OCI-LY1 (cell line): Measurements from ENCODE around the gene NOTCH2.
"Not testable (repeated sequence)": the region's sequence is repeated elsewhere in the genome, so short reads cannot be mapped to it uniquely, and the experiment has no call there.

Source experiments
- H2AFZ ChIP-seq: fragments of 200-600 bp; sonication (generic), shearing (Covaris generic); 2 replicates; pipeline ENCODE4 v1.6.0; 2014; ENCODE audit warnings: antibody characterized with exemption, mild to moderate bottlenecking, low read length
- H3F3A ChIP-seq: fragments of 200-600 bp; sonication (generic), shearing (Covaris generic); 2 replicates; pipeline ENCODE4 v1.6.0; 2014; ENCODE audit warnings: mild to moderate bottlenecking, antibody characterized with exemption, low read length, moderate library complexity; ENCODE audit not compliant: insufficient read depth
- H3K27ac ChIP-seq: fragments of 200-600 bp; sonication (generic); 2 replicates; pipeline ENCODE4 v1.5.1; 2014; ENCODE audit warnings: low read length, mixed run types, mild to moderate bottlenecking, low read depth; ENCODE audit not compliant: poor library complexity, severe bottlenecking
- H3K27me3 ChIP-seq: fragments of 200-600 bp; sonication (generic); 2 replicates; pipeline ENCODE4 v1.6.0; 2014; ENCODE audit warnings: antibody characterized with exemption, mild to moderate bottlenecking, low read length, moderate library complexity; ENCODE audit not compliant: insufficient read depth
- H3K36me3 ChIP-seq: fragments of 200-600 bp; sonication (generic); 2 replicates; pipeline ENCODE4 v1.6.1; 2014; ENCODE audit warnings: mild to moderate bottlenecking, antibody characterized with exemption, low read length, moderate library complexity, mixed read lengths; ENCODE audit not compliant: insufficient read depth
- H3K4me1 ChIP-seq: fragments of 200-600 bp; sonication (generic); 2 replicates; pipeline ENCODE4 v1.5.1; 2014; ENCODE audit warnings: mild to moderate bottlenecking, low read length, moderate library complexity; ENCODE audit not compliant: insufficient read depth, severe bottlenecking
- H3K4me2 ChIP-seq: fragments of 200-600 bp; sonication (generic), shearing (Covaris generic); 2 replicates; pipeline ENCODE4 v1.6.1; 2014; ENCODE audit warnings: low read length
- H3K4me3 ChIP-seq: fragments of 200-600 bp; sonication (generic); 2 replicates; pipeline ENCODE4 v1.5.1; 2014; ENCODE audit warnings: low read length, low read depth, mild to moderate bottlenecking, mixed read lengths; ENCODE audit not compliant: poor library complexity, severe bottlenecking
- H3K79me2 ChIP-seq: fragments of 200-600 bp; shearing (Covaris generic); 2 replicates; pipeline ENCODE4 v1.6.1; 2016; ENCODE audit warnings: mixed run types, low read length, mixed read lengths; ENCODE audit not compliant: insufficient read depth
- H3K9ac ChIP-seq: fragments of 200-600 bp; sonication (generic), shearing (Covaris generic); 2 replicates; pipeline ENCODE4 v1.6.1; 2014; ENCODE audit warnings: mild to moderate bottlenecking, low read length, mixed read lengths
- H3K9me2 ChIP-seq: fragments of 200-600 bp; sonication (generic), shearing (Covaris generic); 2 replicates; pipeline ENCODE4 v1.6.1; 2014; ENCODE audit warnings: low read depth, mild to moderate bottlenecking, low read length, mixed read lengths
- H3K9me3 ChIP-seq: fragments of 200-600 bp; shearing (Covaris generic); 2 replicates; pipeline ENCODE4 v1.6.1; 2014; ENCODE audit warnings: low read length, mixed read lengths
- H4K20me1 ChIP-seq: fragments of 200-600 bp; sonication (generic), shearing (Covaris generic); 2 replicates; pipeline ENCODE4 v1.6.0; 2016; ENCODE audit warnings: mild to moderate bottlenecking, low read length; ENCODE audit not compliant: insufficient read depth

The NOTCH2 gene

GRCh38 chr1:120096981-120097545 lies 27.6 kb upstream of the NOTCH2 start:
- not testable (repeated sequence) for H2AFZ ChIP-seq, H3K27me3 ChIP-seq, H3K9me2 ChIP-seq, H3F3A ChIP-seq, H3K4me3 ChIP-seq, H3K79me2 ChIP-seq, H4K20me1 ChIP-seq, H3K36me3 ChIP-seq, H3K9ac ChIP-seq, H3K4me2 ChIP-seq, H3K9me3 ChIP-seq, H3K27ac ChIP-seq
- peaks cover 18% of the 10 kb centered on the region for H3K4me1 ChIP-seq

GRCh38 chr1:120093548-120094181 lies 24.2 kb upstream of the NOTCH2 start:
- not testable (repeated sequence) for H3K36me3 ChIP-seq, H2AFZ ChIP-seq, H3K27ac ChIP-seq, H3K79me2 ChIP-seq, H3K4me3 ChIP-seq, H3K9ac ChIP-seq, H3K9me3 ChIP-seq, H3K9me2 ChIP-seq, H3K4me2 ChIP-seq, H3F3A ChIP-seq, H4K20me1 ChIP-seq, H3K27me3 ChIP-seq
- peaks cover 10% of the 10 kb centered on the region for H3K4me1 ChIP-seq

GRCh38 chr1:120092232-120093218 lies 23.1 kb upstream of the NOTCH2 start:
- peak overlapping the region; percentile 64 for H3K27ac ChIP-seq
- not testable (repeated sequence) for H3K9ac ChIP-seq, H3F3A ChIP-seq, H3K4me3 ChIP-seq, H2AFZ ChIP-seq, H3K79me2 ChIP-seq, H3K4me2 ChIP-seq, H3K9me3 ChIP-seq, H3K4me1 ChIP-seq, H4K20me1 ChIP-seq, H3K9me2 ChIP-seq, H3K36me3 ChIP-seq, H3K27me3 ChIP-seq

DNA sequence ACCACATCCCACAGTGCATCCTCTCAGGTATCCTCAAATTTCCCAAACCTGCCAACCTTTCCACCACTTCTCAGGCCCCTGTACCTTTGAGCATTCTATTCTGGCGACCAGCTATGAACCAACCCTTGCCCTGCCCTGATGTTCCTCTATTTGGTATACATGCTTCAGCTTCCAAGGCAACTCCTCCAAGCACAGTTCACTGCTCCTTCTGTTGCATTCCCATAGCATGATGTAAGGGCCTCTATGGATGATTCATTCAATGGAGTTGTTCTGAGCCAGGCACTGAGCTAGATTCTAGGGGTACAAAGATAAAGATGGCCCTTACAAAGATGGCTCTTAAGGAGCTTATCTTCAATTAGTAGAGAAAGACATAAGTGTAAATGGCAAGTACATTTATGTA lies 21.4 kb upstream of the NOTCH2 start:
- H3K4me1 ChIP-seq, H3K9me2 ChIP-seq, H3K27me3 ChIP-seq, H2AFZ ChIP-seq, H3K9me3 ChIP-seq, H3K27ac ChIP-seq, H3F3A ChIP-seq, H3K4me3 ChIP-seq, H3K79me2 ChIP-seq, H3K4me2 ChIP-seq, H4K20me1 ChIP-seq, H3K9ac ChIP-seq, H3K36me3 ChIP-seq: not testable (repeated sequence)

DNA sequence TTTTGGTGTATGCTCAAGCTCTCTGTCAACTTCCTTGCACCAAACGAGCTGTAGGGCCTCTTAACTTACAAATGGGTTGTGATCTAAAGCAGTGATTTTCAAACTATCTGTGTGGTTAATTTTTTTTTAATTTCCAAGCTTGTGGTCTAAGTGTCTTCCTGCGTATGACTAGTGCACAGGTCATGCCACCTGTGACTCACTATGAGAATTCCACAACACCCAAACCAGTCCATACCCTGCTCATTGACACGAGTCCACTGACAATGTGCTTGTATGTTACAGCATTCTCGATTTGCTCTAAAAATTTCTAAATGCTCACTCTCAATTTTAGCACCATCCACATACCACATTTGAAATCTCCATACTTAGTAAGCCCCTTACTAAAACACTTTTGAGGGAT lies 18.5 kb upstream of the NOTCH2 start:
- H2AFZ ChIP-seq, H3K79me2 ChIP-seq, H3K4me2 ChIP-seq, H4K20me1 ChIP-seq, H3K9me2 ChIP-seq, H3K4me3 ChIP-seq, H3K36me3 ChIP-seq, H3K27me3 ChIP-seq, H3K9ac ChIP-seq, H3K27ac ChIP-seq, H3K4me1 ChIP-seq, H3F3A ChIP-seq, H3K9me3 ChIP-seq: not testable (repeated sequence)

DNA sequence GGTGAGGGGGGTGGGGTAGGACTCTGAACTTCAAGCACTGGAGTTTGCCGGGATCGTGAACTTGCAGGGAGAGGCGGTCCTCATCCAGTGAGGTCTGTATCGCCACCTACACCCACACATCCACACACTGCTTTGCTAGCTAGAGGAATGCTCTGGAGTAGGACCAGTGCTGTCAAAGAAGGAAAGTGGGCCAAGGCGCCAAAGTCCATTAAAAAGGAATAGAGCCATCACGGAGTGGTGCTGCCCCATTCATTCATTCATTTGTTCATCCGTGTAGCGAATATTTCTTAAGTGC lies 405 bp upstream of the NOTCH2 start:
- not testable (repeated sequence) for H3K36me3 ChIP-seq, H3K27ac ChIP-seq, H2AFZ ChIP-seq, H3K4me1 ChIP-seq, H4K20me1 ChIP-seq, H3K4me3 ChIP-seq, H3K9me3 ChIP-seq, H3K27me3 ChIP-seq, H3K4me2 ChIP-seq, H3F3A ChIP-seq, H3K79me2 ChIP-seq, H3K9ac ChIP-seq, H3K9me2 ChIP-seq

DNA sequence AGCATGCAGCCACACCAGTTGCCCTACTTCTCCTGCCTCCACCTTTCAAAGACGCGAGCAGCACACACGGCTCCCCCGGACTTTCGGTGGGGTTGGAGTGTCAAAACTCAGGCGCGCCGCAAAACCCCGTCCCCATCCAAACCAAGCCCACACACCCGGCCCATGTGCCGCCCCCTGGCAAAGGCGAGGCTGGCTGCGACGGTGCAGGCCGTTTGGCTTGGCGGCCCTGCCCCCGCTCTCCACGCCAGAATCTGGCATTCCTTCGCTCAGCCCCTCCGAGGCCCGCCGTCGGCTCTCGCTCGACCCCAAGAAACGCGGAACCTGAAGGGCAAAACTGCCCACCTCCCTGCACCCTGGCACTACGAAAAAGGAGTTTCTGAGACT lies 787 bp downstream of the NOTCH2 start:
- not testable (repeated sequence) for H4K20me1 ChIP-seq, H3K4me1 ChIP-seq, H3K27ac ChIP-seq, H3K9me3 ChIP-seq, H3K79me2 ChIP-seq, H3K36me3 ChIP-seq, H3F3A ChIP-seq, H3K27me3 ChIP-seq, H2AFZ ChIP-seq, H3K9me2 ChIP-seq
- H3K9ac ChIP-seq, result peak overlapping the region; percentile 62; the same call in 1 of the 2 replicates
- H3K4me3 ChIP-seq, result peak overlapping the region; percentile 62
- peak overlapping the region; percentile 53 for H3K4me2 ChIP-seq
